ENCODE data around the gene KCNC4.

DNA sequence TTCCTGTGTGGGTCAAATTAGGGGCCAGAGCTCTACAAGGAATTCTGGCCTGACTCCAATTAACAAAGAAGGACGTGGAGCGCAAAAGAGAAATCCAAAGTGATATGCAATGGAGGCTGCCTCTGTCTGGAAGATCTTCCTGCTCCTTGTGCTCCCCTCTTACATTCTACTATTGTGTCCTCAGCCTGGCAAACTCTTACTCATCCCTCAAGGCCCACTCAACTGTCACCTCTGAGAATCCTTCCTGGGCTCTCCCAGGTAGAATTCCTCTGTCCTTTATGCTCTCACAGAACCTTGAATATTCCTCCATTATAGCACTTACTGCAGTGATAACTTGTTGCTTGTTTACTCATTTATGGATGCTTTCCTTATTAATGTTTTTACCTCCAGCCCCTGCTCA lies 31.4 kb downstream of the KCNC4 start:
- TF ChIP-seq, protein P1, sequence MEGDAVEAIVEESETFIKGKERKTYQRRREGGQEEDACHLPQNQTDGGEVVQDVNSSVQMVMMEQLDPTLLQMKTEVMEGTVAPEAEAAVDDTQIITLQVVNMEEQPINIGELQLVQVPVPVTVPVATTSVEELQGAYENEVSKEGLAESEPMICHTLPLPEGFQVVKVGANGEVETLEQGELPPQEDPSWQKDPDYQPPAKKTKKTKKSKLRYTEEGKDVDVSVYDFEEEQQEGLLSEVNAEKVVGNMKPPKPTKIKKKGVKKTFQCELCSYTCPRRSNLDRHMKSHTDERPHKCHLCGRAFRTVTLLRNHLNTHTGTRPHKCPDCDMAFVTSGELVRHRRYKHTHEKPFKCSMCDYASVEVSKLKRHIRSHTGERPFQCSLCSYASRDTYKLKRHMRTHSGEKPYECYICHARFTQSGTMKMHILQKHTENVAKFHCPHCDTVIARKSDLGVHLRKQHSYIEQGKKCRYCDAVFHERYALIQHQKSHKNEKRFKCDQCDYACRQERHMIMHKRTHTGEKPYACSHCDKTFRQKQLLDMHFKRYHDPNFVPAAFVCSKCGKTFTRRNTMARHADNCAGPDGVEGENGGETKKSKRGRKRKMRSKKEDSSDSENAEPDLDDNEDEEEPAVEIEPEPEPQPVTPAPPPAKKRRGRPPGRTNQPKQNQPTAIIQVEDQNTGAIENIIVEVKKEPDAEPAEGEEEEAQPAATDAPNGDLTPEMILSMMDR (IDR thresholded peaks at IDR 0.05): no peak
- no peak for TF ChIP-seq POLR2A (IDR thresholded peaks at IDR 0.05)

Data from testis (tissue), 2 donors.